H1 (cell line): ENCODE measurements around the gene PSORS1C2. TPM values are rescaled to one million over a fixed set of nuclear protein-coding genes. Genes with fewer than 3 reads are reported as not detected.

Source experiments
- CTCF ChIA-PET: fragments of 300-600 bp; sonication (Branson Sonifier 250); formaldehyde crosslinking; loops from one replicate; lab custom pipeline; 2021; ENCODE audit not compliant: partially characterized antibody; lab: Charles Lee
- POLR2A ChIA-PET: fragments of 300-600 bp; sonication (Branson Sonifier 250); formaldehyde crosslinking; loops from one replicate; lab custom pipeline; 2021; ENCODE audit warnings: inconsistent platforms; ENCODE audit not compliant: partially characterized antibody; lab: Charles Lee
- DNase-seq, 2 experiments: peaks; one replicate each; pipeline versions ENCODE4 v3.0.0 to v3.0.0-alpha.2; 2010 to 2022; ENCODE audit warnings: low spot score in 2 of 2, low read depth in 1 of 2, mixed read lengths in 1 of 2
- FAIRE-seq: peaks from 2 replicates; lab custom pipeline; 2011; peaks lifted over from hg19 to GRCh38; lab: Jason Lieb, UNC
- H2AFZ ChIP-seq: 2 replicates; pipeline ENCODE4 v1.8.1; 2012; ENCODE audit warnings: low read length, inconsistent platforms
- H2AK5ac ChIP-seq: 2 replicates; pipeline ENCODE4 v1.6.1; 2013; ENCODE audit warnings: low read depth, low read length
- H2BK120ac ChIP-seq: replicated peaks from 2 replicates; pipeline ENCODE3; 2013; ENCODE audit warnings: low read depth, low read length, inconsistent platforms
- H2BK12ac ChIP-seq: 2 replicates; pipeline ENCODE4 v1.6.1; 2013; ENCODE audit warnings: low read depth, low read length
- H2BK15ac ChIP-seq: 2 replicates; pipeline ENCODE4 v1.6.1; 2013; ENCODE audit warnings: low read length
- H2BK20ac ChIP-seq: 2 replicates; pipeline ENCODE4 v1.6.1; 2013; ENCODE audit warnings: low read length
- H2BK5ac ChIP-seq: 2 replicates; pipeline ENCODE4 v1.6.1; 2013; ENCODE audit warnings: low read depth, low read length
- H3K14ac ChIP-seq: 2 replicates; pipeline ENCODE4 v1.6.1; 2013; ENCODE audit warnings: inconsistent platforms; ENCODE audit not compliant: insufficient read length
- H3K18ac ChIP-seq: 2 replicates; pipeline ENCODE4 v1.6.1; 2013; ENCODE audit warnings: low read length; ENCODE audit errors: extremely low read depth
- H3K23ac ChIP-seq: 2 replicates; pipeline ENCODE4 v1.6.1; 2013; ENCODE audit warnings: inconsistent platforms; ENCODE audit not compliant: insufficient read length
- H3K23me2 ChIP-seq: 2 replicates; pipeline ENCODE4 v1.6.1; 2013; ENCODE audit warnings: low read depth, low read length
- H3K27ac ChIP-seq: 2 replicates; pipeline ENCODE4 v1.6.1; 2011; ENCODE audit warnings: low read depth, low read length, inconsistent platforms
- H3K27me3 ChIP-seq, 4 experiments: replicated peaks in 1 of 4; 1 replicate in 1 of 4; 2 replicates in 3 of 4; pipeline versions ENCODE4 v1.6.1 to v1.8.1; 2011 to 2013; ENCODE audit warnings: low read length in 3 of 4, mild to moderate bottlenecking in 3 of 4, inconsistent platforms in 2 of 4, mixed read lengths in 2 of 4, moderate library complexity in 1 of 4; ENCODE audit not compliant: control insufficient read depth in 3 of 4, insufficient read depth in 3 of 4; ENCODE audit errors: extremely low read depth in 1 of 4
- H3K36me3 ChIP-seq, 4 experiments: 2 replicates each; pipeline versions ENCODE4 v1.6.1 to v1.8.1; 2011 to 2013; ENCODE audit warnings: mild to moderate bottlenecking in 4 of 4, low read length in 3 of 4, moderate library complexity in 2 of 4, control low read depth in 1 of 4, inconsistent platforms in 1 of 4; ENCODE audit not compliant: insufficient read depth in 4 of 4, control insufficient read depth in 2 of 4
- H3K4ac ChIP-seq: replicated peaks from 2 replicates; pipeline ENCODE3; 2013; ENCODE audit warnings: low read length, low read depth, mixed read lengths, inconsistent platforms; ENCODE audit not compliant: insufficient read length
- H3K4me1 ChIP-seq, 4 experiments: replicated peaks in 1 of 4; 1 replicate in 1 of 4; 2 replicates in 3 of 4; pipeline versions ENCODE4 v1.6.1 to v1.8.1; 2011 to 2013; ENCODE audit warnings: low read length in 3 of 4, inconsistent platforms in 2 of 4, mixed read lengths in 1 of 4; ENCODE audit not compliant: insufficient read depth in 4 of 4, control insufficient read depth in 3 of 4
- H3K4me2 ChIP-seq, 2 experiments: 2 replicates each; pipeline versions ENCODE4 v1.6.1 to v1.8.1; 2011 to 2013; ENCODE audit warnings: low read depth in 2 of 2, low read length in 2 of 2, control low read depth in 1 of 2, inconsistent platforms in 1 of 2, mild to moderate bottlenecking in 1 of 2; ENCODE audit not compliant: insufficient read depth in 1 of 2
- H3K4me3 ChIP-seq, 4 experiments: fragments of 200-600, 300-600 bp in 1 of 4; sonication (generic), shearing (Covaris generic), sonication (Bioruptor Twin) in 1 of 4; 2 replicates each; pipeline versions ENCODE4 v1.5.1 to v1.8.1; 2011 to 2016; ENCODE audit warnings: low read length in 4 of 4, low read depth in 3 of 4, control low read depth in 2 of 4, inconsistent platforms in 2 of 4, mild to moderate bottlenecking in 2 of 4, mixed read lengths in 1 of 4, moderate library complexity in 1 of 4; ENCODE audit not compliant: insufficient read depth in 2 of 4; ENCODE audit errors: extremely low read depth in 1 of 4
- H3K56ac ChIP-seq: replicated peaks from 2 replicates; pipeline ENCODE3; 2013; ENCODE audit warnings: low read depth, mild to moderate bottlenecking, mixed read lengths, low read length, inconsistent platforms; ENCODE audit not compliant: insufficient read length
- H3K79me1 ChIP-seq: 2 replicates; pipeline ENCODE4 v1.6.1; 2013; ENCODE audit warnings: low read depth, low read length, control low read depth
- H3K79me2 ChIP-seq, 2 experiments: 2 replicates each; pipeline versions ENCODE4 v1.6.1 to v1.8.1; 2012 to 2013; ENCODE audit warnings: low read length in 2 of 2, mild to moderate bottlenecking in 2 of 2, inconsistent platforms in 1 of 2; ENCODE audit not compliant: insufficient read depth in 2 of 2, control insufficient read depth in 1 of 2
- H3K9ac ChIP-seq, 4 experiments: replicated peaks in 1 of 4; 1 replicate in 1 of 4; 2 replicates in 3 of 4; pipeline versions ENCODE4 v1.6.1 to v1.8.1; 2011 to 2013; ENCODE audit warnings: low read depth in 3 of 4, low read length in 3 of 4, control low read depth in 2 of 4, mild to moderate bottlenecking in 2 of 4, moderate library complexity in 2 of 4, inconsistent platforms in 1 of 4; ENCODE audit errors: extremely low read depth in 1 of 4
- H3K9me3 ChIP-seq, 2 experiments: 2 replicates each; pipeline versions ENCODE4 v1.6.1 to v1.8.1; 2012 to 2013; ENCODE audit warnings: mild to moderate bottlenecking in 2 of 2, moderate library complexity in 2 of 2, control low read depth in 1 of 2, inconsistent platforms in 1 of 2, low read depth in 1 of 2, low read length in 1 of 2, mixed read lengths in 1 of 2; ENCODE audit not compliant: insufficient read depth in 2 of 2
- H4K20me1 ChIP-seq, 2 experiments: replicated peaks in 1 of 2; 2 replicates each; pipeline versions ENCODE3 to v1.8.1; 2011 to 2013; ENCODE audit warnings: inconsistent platforms in 2 of 2, low read length in 2 of 2, mild to moderate bottlenecking in 1 of 2; ENCODE audit not compliant: insufficient read depth in 2 of 2, control insufficient read depth in 1 of 2
- H4K5ac ChIP-seq: 2 replicates; pipeline ENCODE4 v1.6.1; 2013; ENCODE audit warnings: low read length, low read depth, mixed read lengths, inconsistent platforms; ENCODE audit not compliant: insufficient read length
- H4K8ac ChIP-seq: 2 replicates; pipeline ENCODE4 v1.8.0; 2013; ENCODE audit warnings: mild to moderate bottlenecking, moderate library complexity, low read length, inconsistent platforms; ENCODE audit not compliant: insufficient read depth; ENCODE audit errors: extremely low read depth
- H4K91ac ChIP-seq: replicated peaks from 2 replicates; pipeline ENCODE3; 2013; ENCODE audit warnings: low read length, mixed read lengths, inconsistent platforms; ENCODE audit not compliant: insufficient read length
- CREB1 ChIP-seq: IDR thresholded peaks from 2 replicates; pipeline ENCODE4 v1.6.1; 2012; ENCODE audit warnings: inconsistent platforms
- WGBS, 2 experiments: shearing (Covaris generic) in 1 of 2; methylation state at CpG; one replicate each; pipeline versions ENCODE4 v1.1.6 to v1.1.7; 2013 to 2015; ENCODE audit warnings: low lambda C conversion rate in 2 of 2, mixed read lengths in 2 of 2, inconsistent platforms in 1 of 2, low coverage in 1 of 2, missing lambda C conversion rate in 1 of 2; ENCODE audit not compliant: insufficient replicate concordance in 2 of 2, insufficient coverage in 1 of 2, insufficient read length in 1 of 2; ENCODE audit errors: extremely low coverage in 1 of 2, missing lambda C conversion rate in 1 of 2; 5-methylcytosine and 5-hydroxymethylcytosine counted together
- polyA plus RNA-seq, 7 experiments: library from polyadenylated mRNA; depleted of rRNA in 3 of 7; stranded (reverse) in 5 of 7; unstranded in 2 of 7; fragments of >200 nt in 5 of 7; fragments of 200-250 nt in 2 of 7; gene quantifications; 1 replicate in 5 of 7; 2 replicates in 1 of 7; 4 replicates in 1 of 7; pipeline versions ENCODE4 v1.2.1 to v1.2.3, GENCODE V29; 2011 to 2013; ENCODE audit warnings: missing spikeins in 2 of 7, mixed read lengths in 2 of 7
- total RNA-seq: library from RNA; stranded (reverse); fragmentation: NEBNext Ultra II Directional; extraction: Animal tissue kit (Norgen Biotek cat#: 25700); gene quantifications from 2 replicates; pipeline ENCODE4 v1.2.1, GENCODE V29; 2021
- TF ChIP-seq, protein P1 (sequence below), 3 experiments: IDR thresholded peaks; 1 replicate in 2 of 3; 2 replicates in 1 of 3; pipeline versions ENCODE4 v1.5.1 to v1.6.1; 2011; ENCODE audit warnings: low read length in 3 of 3, mild to moderate bottlenecking in 3 of 3, inconsistent platforms in 2 of 3, low read depth in 1 of 3, moderate library complexity in 1 of 3; ENCODE audit not compliant: insufficient read depth in 1 of 3; ENCODE audit errors: control extremely low read depth in 1 of 3

The PSORS1C2 gene
- total and polyA plus RNA-seq, 2 of the 8 experiments (the other 6 are each of a cell fraction or from before 2014, with no cell fraction given), result 0.11 TPM; not detected in 1

- Histone ChIP-seq H3K23ac (no peak overlapping the region), H3K4me1 (peaks cover 22 to 41% (median 32%) of the 10 kb centered on the region in 4 experiments), H3K23me2 (peaks cover 13% of the 10 kb centered on the region), H3K36me3 (peaks cover 0 to 1% (median under 1%) of the 10 kb centered on the region in 4 experiments; a peak in 2 of 8 replicates), H2BK12ac (peak overlapping the region; percentile 100), H3K9me3 (no peaks in the 10 kb centered on the region), H2BK15ac (no peak overlapping the region; the same call in 1 of the 2 replicates), H2BK120ac (peak overlapping the region; percentile 100), H3K79me2 (peaks cover 23 to 75% of the 10 kb centered on the region in 2 experiments), H2AFZ (no peak overlapping the region), H3K79me1 (peaks cover 7% of the 10 kb centered on the region), H4K5ac (peak overlapping the region; percentile 87), H4K8ac (peak overlapping the region; percentile 81), H2BK5ac (peak overlapping the region; percentile 100), H3K4me2 (peak overlapping the region; percentile 83 to 89), H2BK20ac (peak overlapping the region; percentile 100), H4K20me1 (peaks cover 7 to 13% of the 10 kb centered on the region in 2 experiments), H2AK5ac (peak overlapping the region; percentile 98), H3K4me3 (peak overlapping the region; percentile 19 to 92 (median 71); a peak in 5 of 8 replicates), H3K18ac (peak overlapping the region; percentile 100), H3K56ac (peak overlapping the region; percentile 90), H3K4ac (peak overlapping the region; percentile 97), H3K27me3 (no peaks in the 10 kb centered on the region), H4K91ac (peak overlapping the region; percentile 100), H3K9ac (peak overlapping the region in 1 of 4 experiments; percentile 54; a peak in 4 of 7 replicates), H3K14ac (no peak overlapping the region), H3K27ac (peak overlapping the region; percentile 80)
- peak in 1 of 2 experiments; percentile 64 for DNase-seq
- POLR2A ChIA-PET, result interaction anchor here (0.5 to 68.5 kb wide), 14 partner anchors 2 to 553 kb away, joined by 3 to 2251 read pairs (median 4); partner anchors contain the start of genes CCHCR1, CDSN, DDR1 and MICA
- no peak for FAIRE-seq
- TF ChIP-seq CREB1, result no peak
- TF ChIP-seq, protein P1, sequence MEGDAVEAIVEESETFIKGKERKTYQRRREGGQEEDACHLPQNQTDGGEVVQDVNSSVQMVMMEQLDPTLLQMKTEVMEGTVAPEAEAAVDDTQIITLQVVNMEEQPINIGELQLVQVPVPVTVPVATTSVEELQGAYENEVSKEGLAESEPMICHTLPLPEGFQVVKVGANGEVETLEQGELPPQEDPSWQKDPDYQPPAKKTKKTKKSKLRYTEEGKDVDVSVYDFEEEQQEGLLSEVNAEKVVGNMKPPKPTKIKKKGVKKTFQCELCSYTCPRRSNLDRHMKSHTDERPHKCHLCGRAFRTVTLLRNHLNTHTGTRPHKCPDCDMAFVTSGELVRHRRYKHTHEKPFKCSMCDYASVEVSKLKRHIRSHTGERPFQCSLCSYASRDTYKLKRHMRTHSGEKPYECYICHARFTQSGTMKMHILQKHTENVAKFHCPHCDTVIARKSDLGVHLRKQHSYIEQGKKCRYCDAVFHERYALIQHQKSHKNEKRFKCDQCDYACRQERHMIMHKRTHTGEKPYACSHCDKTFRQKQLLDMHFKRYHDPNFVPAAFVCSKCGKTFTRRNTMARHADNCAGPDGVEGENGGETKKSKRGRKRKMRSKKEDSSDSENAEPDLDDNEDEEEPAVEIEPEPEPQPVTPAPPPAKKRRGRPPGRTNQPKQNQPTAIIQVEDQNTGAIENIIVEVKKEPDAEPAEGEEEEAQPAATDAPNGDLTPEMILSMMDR (IDR thresholded peaks at IDR 0.05; ENCODE audit: control extremely low read depth in 1 of 3, insufficient read depth in 1 of 3, low read depth in 1 of 3, low read length in 3 of 3), result no peak
- CTCF ChIA-PET, result interaction anchor here (0.7 to 5.9 kb wide), 5 partner anchors 9 to 22 kb away, joined by 3 to 36 read pairs (median 12); partner anchors contain the start of gene TCF19
- 33% methylated on average over 8 of the region's 10 CpGs; no CpG with 5 or more reads in 1 of the 2 experiments for whole genome bisulfite sequencing, 2 experiments
Observed at GRCh38 chr6:31170987-31171671, 32.3 kb upstream of the PSORS1C2 start.
